Ovary (tissue), 9 donors: ENCODE data around the gene PCTP. TPM values are rescaled to one million over a fixed set of nuclear protein-coding genes. Genes with fewer than 3 reads are reported as not detected.

Source experiments
- DNase-seq, 5 donors: peaks; one replicate each; pipeline ENCODE4 v3.0.0-alpha.2; 2019 to 2020
- H3K27ac ChIP-seq, 2 donors: fragments of 200-600 bp; one replicate each; pipeline versions ENCODE4 v1.5.1 to v1.8.0; 2019 to 2022
- H3K27me3 ChIP-seq: fragments of 200-600 bp; one replicate; pipeline ENCODE4 v1.8.0; 2022
- H3K36me3 ChIP-seq: fragments of 200-600 bp; sonication (generic); one replicate; pipeline ENCODE4 v1.5.1; 2019
- H3K4me1 ChIP-seq: one replicate; pipeline ENCODE4 v1.8.1; 2013; ENCODE audit warnings: mild to moderate bottlenecking, moderate library complexity; ENCODE audit not compliant: insufficient read depth
- H3K4me3 ChIP-seq: fragments of 200-600 bp; sonication (generic); one replicate; pipeline ENCODE4 v1.5.1; 2017
- H3K9me3 ChIP-seq, 2 donors: fragments of 200-600 bp in 1 of 2; sonication (generic) in 1 of 2; one replicate each; pipeline versions ENCODE4 v1.5.1 to v1.8.1; 2013 to 2019; ENCODE audit warnings: mild to moderate bottlenecking in 1 of 2, moderate library complexity in 1 of 2
- EP300 ChIP-seq: sonication (generic); formaldehyde crosslinking; IDR thresholded peaks from one replicate; pipeline ENCODE4 v1.6.1; 2017; ENCODE audit warnings: antibody characterized with exemption
- POLR2A ChIP-seq: fragments of 450-650 bp; IDR thresholded peaks from one replicate; pipeline ENCODE4 v1.6.1; 2017; ENCODE audit warnings: antibody characterized with exemption, mild to moderate bottlenecking, moderate library complexity
- WGBS, 3 donors: extraction: QIAGEN DNeasy Blood & Tissue Kit in 1 of 3; methylation state at CpG; one replicate each; pipeline versions ENCODE4 v1.1.5 to v1.1.7; 2013 to 2017; 5-methylcytosine and 5-hydroxymethylcytosine counted together
- intact Hi-C, 4 donors: fragments of 100-400 bp; cut with DNase I; formaldehyde crosslinking; loops; one replicate each; pipeline versions ENCODE4 v1.11.0 to v1.15.1; 2022 to 2023
- polyA plus RNA-seq, 2 donors: library from polyadenylated mRNA; stranded (reverse); fragments of 200-250 nt in 1 of 2; fragments of 350-450 nt in 1 of 2; fragmentation: Illumina TruSeq in 1 of 2; extraction: RNeasy Lipid Tissue Mini Kit (QIAGEN cat#74804) in 1 of 2; gene quantifications; one replicate each; pipeline ENCODE4 v1.2.3, GENCODE V29; 2013 to 2014
- total RNA-seq, 7 donors: library from RNA; depleted of rRNA in 2 of 7; stranded (reverse); fragments of >200 nt in 2 of 7; fragmentation: NEBNext Ultra II Directional in 3 of 7; extraction: Animal tissue kit (Norgen Biotek cat#: 25700) in 3 of 7; gene quantifications; one replicate each; pipeline versions ENCODE4 v1.1.0 to v1.2.4, GENCODE V29; 2016 to 2023
- TF ChIP-seq, protein P1 (sequence below), 3 donors: fragments of 450-650 bp in 2 of 3; fragments of 200-600 bp in 1 of 3; IDR thresholded peaks; one replicate each; pipeline versions ENCODE4 v1.5.1 to v1.8.0; 2016 to 2022; ENCODE audit warnings: antibody characterized with exemption in 3 of 3, mild to moderate bottlenecking in 1 of 3
- donor health status: DM: no; HTN: no; CAD: no; lungs with moderate emphysema.
- donor health status: DM: no; HTN: no; CAD: no.
- donor health status: Bipolar disorder and iron deficiency.
- donor health status: DM: yes; HTN: yes; CAD: no.
- donor health status: DM: no; HTN: no; CAD: no.
- donor health status: DM: yes; HTN: yes; CAD: no.

PCTP gene
- total and polyA plus RNA-seq, 9 donors: 7.2 to 18.8 (median 11.8) TPM

DNA sequence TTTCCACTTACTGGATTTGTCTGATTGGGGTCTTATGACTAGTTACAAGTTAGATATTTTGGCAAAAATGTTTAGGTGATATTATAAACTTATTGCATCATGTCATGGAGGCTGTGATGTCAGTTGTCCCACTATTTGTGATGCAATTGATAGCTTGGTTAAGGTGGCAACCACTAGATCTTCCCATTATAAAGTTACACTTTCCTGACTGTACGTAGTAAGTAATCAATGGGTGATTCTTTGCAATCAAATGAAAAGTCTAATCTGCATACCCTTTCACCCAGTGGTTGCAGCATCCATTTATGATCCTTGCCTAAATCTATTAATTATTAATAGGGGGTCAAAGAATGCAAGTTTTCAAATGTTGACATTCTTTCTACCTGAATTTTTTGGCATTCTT lies 4.4 kb upstream of the PCTP start:
- Histone ChIP-seq H3K27ac (no peak overlapping the region), H3K9me3 (no peaks in the 10 kb centered on the region), H3K4me3 (no peak overlapping the region), H3K4me1 (no peaks in the 10 kb centered on the region), H3K36me3 (no peaks in the 10 kb centered on the region), H3K27me3 (peaks cover 2% of the 10 kb centered on the region)
- TF ChIP-seq, protein P1, sequence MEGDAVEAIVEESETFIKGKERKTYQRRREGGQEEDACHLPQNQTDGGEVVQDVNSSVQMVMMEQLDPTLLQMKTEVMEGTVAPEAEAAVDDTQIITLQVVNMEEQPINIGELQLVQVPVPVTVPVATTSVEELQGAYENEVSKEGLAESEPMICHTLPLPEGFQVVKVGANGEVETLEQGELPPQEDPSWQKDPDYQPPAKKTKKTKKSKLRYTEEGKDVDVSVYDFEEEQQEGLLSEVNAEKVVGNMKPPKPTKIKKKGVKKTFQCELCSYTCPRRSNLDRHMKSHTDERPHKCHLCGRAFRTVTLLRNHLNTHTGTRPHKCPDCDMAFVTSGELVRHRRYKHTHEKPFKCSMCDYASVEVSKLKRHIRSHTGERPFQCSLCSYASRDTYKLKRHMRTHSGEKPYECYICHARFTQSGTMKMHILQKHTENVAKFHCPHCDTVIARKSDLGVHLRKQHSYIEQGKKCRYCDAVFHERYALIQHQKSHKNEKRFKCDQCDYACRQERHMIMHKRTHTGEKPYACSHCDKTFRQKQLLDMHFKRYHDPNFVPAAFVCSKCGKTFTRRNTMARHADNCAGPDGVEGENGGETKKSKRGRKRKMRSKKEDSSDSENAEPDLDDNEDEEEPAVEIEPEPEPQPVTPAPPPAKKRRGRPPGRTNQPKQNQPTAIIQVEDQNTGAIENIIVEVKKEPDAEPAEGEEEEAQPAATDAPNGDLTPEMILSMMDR (IDR thresholded peaks at IDR 0.05): no peak
- TF ChIP-seq EP300: no peak
- no peak for TF ChIP-seq POLR2A
- 78 to 91% (median 91%) methylated on average over 1 of the region's 1 CpG for WGBS, 3 donors
- DNase-seq: no peak
- intact Hi-C loops: no loop called here

DNA sequence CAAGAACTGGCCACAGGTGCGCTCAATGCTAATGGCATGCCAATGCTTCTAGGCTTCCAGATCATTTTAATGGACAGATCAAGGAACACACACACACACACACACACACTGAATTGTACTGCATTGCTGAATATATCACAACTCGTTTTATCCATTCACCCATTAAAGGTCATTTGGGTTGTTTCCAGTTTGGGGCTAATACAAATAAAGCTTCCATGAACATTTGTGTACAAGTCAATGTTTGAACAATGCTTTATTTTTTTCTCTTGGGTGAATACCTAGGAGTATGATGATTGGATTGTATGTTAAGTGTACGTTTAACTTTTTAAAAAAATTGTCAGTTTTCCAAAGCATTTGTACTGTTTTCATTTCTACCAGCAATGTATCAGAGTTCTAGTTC lies 3.6 kb upstream of the PCTP start:
- intact Hi-C loops: no loop called here
- Histone ChIP-seq H3K4me1 (peaks cover 5% of the 10 kb centered on the region), H3K27me3 (peaks cover 2% of the 10 kb centered on the region), H3K27ac (no peak overlapping the region), H3K36me3 (no peaks in the 10 kb centered on the region), H3K9me3 (no peaks in the 10 kb centered on the region), H3K4me3 (no peak overlapping the region)
- no peak for DNase-seq
- TF ChIP-seq EP300: no peak
- TF ChIP-seq, protein P1 (IDR thresholded peaks at IDR 0.05): no peak
- TF ChIP-seq POLR2A: no peak
- WGBS, 3 donors: 56 to 62% (median 58%) methylated on average over 3 of the region's 3 CpGs

DNA sequence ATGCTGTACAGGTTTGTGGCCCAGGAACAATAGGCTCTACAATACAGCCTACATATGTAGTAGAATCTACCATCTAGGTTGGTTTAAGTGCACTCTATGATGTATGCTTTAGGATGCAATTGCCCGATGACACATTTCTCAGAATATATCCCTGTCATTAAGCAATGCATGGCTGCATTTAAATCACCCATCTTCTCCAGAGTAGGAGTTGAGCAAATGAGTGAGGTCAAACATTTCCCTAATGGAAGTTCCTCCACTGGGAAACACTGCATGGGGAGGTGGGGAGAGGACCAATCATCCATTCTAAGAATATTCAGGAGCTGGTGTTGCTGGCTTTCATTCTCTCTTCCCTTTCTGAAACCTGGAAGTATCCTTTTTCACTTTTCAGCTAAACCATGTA lies 2.0 kb upstream of the PCTP start:
- TF ChIP-seq EP300 (no peak), POLR2A (no peak)
- TF ChIP-seq, protein P1 (IDR thresholded peaks at IDR 0.05): no peak
- Histone ChIP-seq H3K9me3 (no peaks in the 10 kb centered on the region), H3K27me3 (peaks cover 2% of the 10 kb centered on the region), H3K4me3 (no peak overlapping the region), H3K27ac (no peak overlapping the region), H3K4me1 (peaks cover 5% of the 10 kb centered on the region), H3K36me3 (no peaks in the 10 kb centered on the region)
- 99 to 100% (median 100%) methylated on average over 1 of the region's 1 CpG for WGBS, 3 donors
- DNase-seq: no peak
- intact Hi-C loops: no loop called here

DNA sequence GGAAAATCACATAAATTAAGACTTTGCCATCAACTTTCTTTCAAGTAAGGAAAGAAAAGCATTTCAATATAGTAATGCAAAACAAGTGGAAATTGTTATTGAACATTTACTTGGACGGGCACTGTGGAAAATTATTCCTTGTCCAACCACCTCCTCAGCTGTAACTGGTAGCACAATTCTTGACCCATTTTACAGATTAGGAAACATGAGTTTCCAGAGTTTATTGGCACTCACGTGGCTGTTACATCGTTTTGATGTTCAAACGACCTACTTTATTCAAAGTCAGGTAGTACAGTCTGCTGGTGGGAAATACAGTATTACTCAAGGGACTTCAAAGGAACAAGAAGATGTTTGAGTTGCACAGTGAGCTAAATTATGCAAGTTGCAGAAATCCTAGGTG lies 866 bp upstream of the PCTP start:
- WGBS, 3 donors: 63 to 71% (median 64%) methylated on average over 4 of the region's 4 CpGs
- Histone ChIP-seq H3K36me3 (no peaks in the 10 kb centered on the region), H3K27ac (no peak overlapping the region), H3K4me1 (peaks cover 5% of the 10 kb centered on the region), H3K9me3 (no peaks in the 10 kb centered on the region), H3K4me3 (no peak overlapping the region), H3K27me3 (no peaks in the 10 kb centered on the region)
- TF ChIP-seq, protein P1 (IDR thresholded peaks at IDR 0.05): no peak
- TF ChIP-seq POLR2A (no peak), EP300 (no peak)
- intact Hi-C loops: loop anchor here in 1 of 4 donors (10.0 kb wide), 1 partner anchor 325 kb away; the partner anchor contains the start of gene MMD
- DNase-seq: no peak
